ENCODE measurements around the gene CCDC82. TPM values are rescaled to one million over a fixed set of nuclear protein-coding genes. Genes with fewer than 3 reads are reported as not detected.

CCDC82 gene
- total RNA-seq, 1 donor from 2014 or later = 27.1 TPM

DNA sequence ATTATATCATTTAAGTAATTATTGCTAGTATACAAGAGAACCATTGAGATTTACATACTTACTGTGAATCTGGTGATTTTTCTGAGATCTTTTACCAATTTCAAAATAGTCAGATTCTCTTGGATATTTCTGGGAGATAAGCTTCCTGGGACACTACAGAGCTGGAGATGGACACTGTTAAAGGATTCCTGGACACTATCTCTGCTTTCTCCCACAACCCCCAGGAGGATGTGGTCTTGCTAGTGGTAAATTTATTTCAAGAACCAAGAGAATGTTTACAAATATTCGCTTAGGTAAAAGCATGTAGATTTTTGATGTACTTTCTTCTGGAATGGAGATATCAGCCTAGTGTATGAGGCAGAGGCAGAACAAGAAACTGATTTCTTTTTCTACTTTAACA, 12.9 kb downstream of the CCDC82 start:
- TF ChIP-seq, protein P1, sequence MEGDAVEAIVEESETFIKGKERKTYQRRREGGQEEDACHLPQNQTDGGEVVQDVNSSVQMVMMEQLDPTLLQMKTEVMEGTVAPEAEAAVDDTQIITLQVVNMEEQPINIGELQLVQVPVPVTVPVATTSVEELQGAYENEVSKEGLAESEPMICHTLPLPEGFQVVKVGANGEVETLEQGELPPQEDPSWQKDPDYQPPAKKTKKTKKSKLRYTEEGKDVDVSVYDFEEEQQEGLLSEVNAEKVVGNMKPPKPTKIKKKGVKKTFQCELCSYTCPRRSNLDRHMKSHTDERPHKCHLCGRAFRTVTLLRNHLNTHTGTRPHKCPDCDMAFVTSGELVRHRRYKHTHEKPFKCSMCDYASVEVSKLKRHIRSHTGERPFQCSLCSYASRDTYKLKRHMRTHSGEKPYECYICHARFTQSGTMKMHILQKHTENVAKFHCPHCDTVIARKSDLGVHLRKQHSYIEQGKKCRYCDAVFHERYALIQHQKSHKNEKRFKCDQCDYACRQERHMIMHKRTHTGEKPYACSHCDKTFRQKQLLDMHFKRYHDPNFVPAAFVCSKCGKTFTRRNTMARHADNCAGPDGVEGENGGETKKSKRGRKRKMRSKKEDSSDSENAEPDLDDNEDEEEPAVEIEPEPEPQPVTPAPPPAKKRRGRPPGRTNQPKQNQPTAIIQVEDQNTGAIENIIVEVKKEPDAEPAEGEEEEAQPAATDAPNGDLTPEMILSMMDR (IDR thresholded peaks at IDR 0.05) = no peak
- intact Hi-C loops (cut with DNase I) = no loop called here

DNA sequence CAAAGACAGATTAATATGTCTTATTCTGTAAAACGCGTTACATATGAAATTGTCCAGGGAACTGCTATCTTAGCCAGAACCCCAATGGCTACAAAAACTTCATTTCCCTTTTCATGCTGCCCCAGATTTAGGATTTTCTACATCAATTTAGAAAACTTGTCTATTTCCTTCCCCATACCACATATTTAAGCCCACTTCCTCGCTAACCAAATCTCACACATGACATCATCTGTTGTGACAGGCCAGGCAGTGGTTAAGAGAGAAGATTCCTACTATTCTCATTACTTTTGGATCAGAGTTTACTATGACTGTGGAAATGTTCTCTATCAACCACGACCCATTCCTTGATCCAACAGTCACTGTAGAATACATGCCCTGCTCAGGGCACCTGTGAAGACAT, 15.9 kb downstream of the CCDC82 start:
- no peak for ATAC-seq
- TF ChIP-seq, protein P1 (IDR thresholded peaks at IDR 0.05) = no peak
- no peaks in the 10 kb centered on the region for H3K27me3 ChIP-seq (ENCODE audit: low read depth)
- H3K4me1 ChIP-seq = no peaks in the 10 kb centered on the region
- intact Hi-C loops (cut with DNase I) = no loop called here
- peaks cover 35% of the 10 kb centered on the region for H3K36me3 ChIP-seq
- H3K27ac ChIP-seq = no peak overlapping the region
- no peaks in the 10 kb centered on the region for H3K9me3 ChIP-seq
- H3K4me3 ChIP-seq = no peak overlapping the region
- no peak for DNase-seq

More for the DNA sequence above, 12.9 kb downstream of the CCDC82 start:
- Histone ChIP-seq H3K27me3 (ENCODE audit: low read depth) (no peaks in the 10 kb centered on the region), H3K36me3 (peaks cover 20% of the 10 kb centered on the region), H3K4me3 (no peak overlapping the region), H3K4me1 (no peaks in the 10 kb centered on the region), H3K9me3 (no peaks in the 10 kb centered on the region), H3K27ac (no peak overlapping the region)
- ATAC-seq = no peak
- DNase-seq = no peak

DNA sequence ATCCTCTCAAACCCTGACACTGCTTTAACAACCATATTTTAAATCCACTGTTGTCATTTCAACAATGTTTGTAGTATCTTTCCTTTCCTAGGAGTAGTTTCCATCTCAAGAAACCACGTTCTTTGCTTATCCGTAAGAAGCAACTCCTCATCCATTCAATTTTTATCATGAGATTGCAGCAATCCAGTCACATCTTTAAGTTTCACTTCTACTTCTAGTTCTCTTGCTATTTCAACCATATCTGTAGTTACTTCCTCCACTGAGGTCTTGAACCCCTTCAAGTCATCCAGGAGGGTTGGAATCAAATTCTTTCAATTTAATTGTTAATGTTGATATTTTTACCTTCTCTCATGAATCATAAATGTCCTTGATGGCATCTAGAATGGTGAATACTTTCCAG, 22.4 kb downstream of the CCDC82 start:
- no peak overlapping the region for H3K4me3 ChIP-seq
- no peak for DNase-seq
- intact Hi-C loops (cut with DNase I) = no loop called here
- ATAC-seq = no peak
- H3K36me3 ChIP-seq = peaks cover 42% of the 10 kb centered on the region
- TF ChIP-seq, protein P1 (IDR thresholded peaks at IDR 0.05) = no peak
- H3K27me3 ChIP-seq (ENCODE audit: low read depth) = no peaks in the 10 kb centered on the region
- no peaks in the 10 kb centered on the region for H3K4me1 ChIP-seq
- H3K27ac ChIP-seq = no peak overlapping the region
- H3K9me3 ChIP-seq = no peaks in the 10 kb centered on the region

DNA sequence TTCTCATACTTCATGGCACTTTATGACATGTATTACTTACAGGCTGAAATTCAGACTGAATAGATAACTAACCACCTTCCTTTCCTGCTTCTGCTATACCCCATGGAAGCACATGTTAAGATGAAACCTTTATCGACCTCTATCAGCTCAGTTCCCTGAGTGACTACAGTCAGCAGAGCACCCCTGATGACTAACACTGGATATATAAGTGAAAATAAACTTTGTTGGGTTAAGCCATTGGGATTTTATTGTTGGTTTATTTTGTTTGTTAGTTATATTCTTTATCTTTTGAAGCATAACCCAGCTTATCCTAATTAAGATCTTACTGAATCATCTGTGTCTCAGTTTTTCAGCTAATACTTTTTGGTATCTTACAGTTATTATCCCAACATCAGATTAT, 23.7 kb downstream of the CCDC82 start:
- Histone ChIP-seq H3K36me3 (peaks cover 37% of the 10 kb centered on the region), H3K4me1 (no peaks in the 10 kb centered on the region), H3K27me3 (ENCODE audit: low read depth) (no peaks in the 10 kb centered on the region), H3K9me3 (no peaks in the 10 kb centered on the region), H3K4me3 (no peak overlapping the region), H3K27ac (no peak overlapping the region)
- TF ChIP-seq, protein P1 (IDR thresholded peaks at IDR 0.05) = no peak
- no peak for DNase-seq
- ATAC-seq = no peak
- intact Hi-C loops (cut with DNase I) = no loop called here

DNA sequence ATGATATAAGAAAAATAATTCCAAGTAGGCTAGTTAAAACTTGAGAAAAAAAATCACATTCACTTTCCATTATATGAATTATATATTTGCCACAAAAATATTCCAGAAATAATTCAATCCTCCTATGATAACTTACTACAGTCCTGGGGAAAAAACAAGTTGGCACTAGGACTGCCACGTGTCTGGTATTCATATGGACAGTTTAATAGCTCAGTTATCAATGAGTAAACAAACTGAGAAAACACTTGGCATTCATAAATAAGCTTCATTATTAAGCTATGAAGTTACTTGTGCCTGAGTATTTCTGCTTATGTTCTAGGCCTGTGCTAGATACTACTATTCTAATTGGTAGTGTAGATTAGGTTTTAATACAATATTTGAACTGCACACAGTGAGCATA, 24.2 kb downstream of the CCDC82 start:
- intact Hi-C loops (cut with DNase I) = no loop called here
- no peak overlapping the region for H3K27ac ChIP-seq
- no peaks in the 10 kb centered on the region for H3K4me1 ChIP-seq
- TF ChIP-seq, protein P1 (IDR thresholded peaks at IDR 0.05) = no peak
- no peaks in the 10 kb centered on the region for H3K9me3 ChIP-seq
- peaks cover 33% of the 10 kb centered on the region for H3K36me3 ChIP-seq
- ATAC-seq = no peak
- H3K27me3 ChIP-seq (ENCODE audit: low read depth) = no peaks in the 10 kb centered on the region
- no peak for DNase-seq
- H3K4me3 ChIP-seq = no peak overlapping the region

DNA sequence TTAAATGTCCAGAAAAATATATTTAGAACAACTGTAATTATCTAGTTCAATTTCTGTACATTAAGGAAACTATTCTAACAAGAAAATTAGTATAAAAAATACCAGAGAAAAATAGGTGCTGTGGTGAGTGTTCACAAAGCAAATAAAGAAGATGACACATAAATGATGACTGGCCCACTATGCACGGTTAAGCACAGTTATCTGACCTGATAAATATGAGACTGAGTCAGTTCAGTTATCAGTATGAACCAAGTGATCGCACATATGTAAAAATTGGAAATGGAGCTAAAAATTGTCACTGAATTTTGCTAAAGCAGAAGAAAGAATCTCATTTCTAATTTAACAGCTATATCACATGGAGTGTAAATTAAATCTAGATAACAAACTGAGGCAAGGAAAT, 27.9 kb downstream of the CCDC82 start:
- TF ChIP-seq, protein P1 (IDR thresholded peaks at IDR 0.05) = no peak
- DNase-seq (no peak), ATAC-seq (no peak)
- Histone ChIP-seq H3K4me1 (no peaks in the 10 kb centered on the region), H3K9me3 (no peaks in the 10 kb centered on the region), H3K27ac (no peak overlapping the region), H3K4me3 (no peak overlapping the region), H3K27me3 (ENCODE audit: low read depth) (no peaks in the 10 kb centered on the region), H3K36me3 (peaks cover 44% of the 10 kb centered on the region)
- intact Hi-C loops (cut with DNase I) = no loop called here

Measured in lower lobe of right lung (tissue), 2 donors.